Trophoblast cell (in vitro differentiated cells and primary cell): ENCODE measurements around the gene CPM.
A peak's percentile ranks its signal among the peaks of the same experiment; 100 is the strongest.

Experiments used
- DNase-seq, 2 donors: peaks; one replicate each; pipeline ENCODE4 v3.0.0-alpha.2; 2016
- H2AFZ ChIP-seq: 2 replicates; pipeline ENCODE4 v1.6.1; 2013; ENCODE audit warnings: low read length, moderate library complexity, mild to moderate bottlenecking; ENCODE audit not compliant: insufficient read depth, poor library complexity
- H2AK5ac ChIP-seq: 2 replicates; pipeline ENCODE4 v1.6.1; 2013; ENCODE audit warnings: mild to moderate bottlenecking, low read length
- H2BK120ac ChIP-seq: 2 replicates; pipeline ENCODE4 v1.6.1; 2013; ENCODE audit warnings: low read length, mild to moderate bottlenecking, moderate library complexity; ENCODE audit not compliant: insufficient read depth, poor library complexity
- H2BK12ac ChIP-seq: 2 replicates; pipeline ENCODE4 v1.6.1; 2013; ENCODE audit warnings: mild to moderate bottlenecking, low read length, moderate library complexity
- H2BK5ac ChIP-seq: 2 replicates; pipeline ENCODE4 v1.6.1; 2013; ENCODE audit warnings: low read length, low read depth, moderate library complexity, mild to moderate bottlenecking; ENCODE audit not compliant: poor library complexity
- H3K14ac ChIP-seq: 2 replicates; pipeline ENCODE4 v1.6.1; 2013; ENCODE audit warnings: mild to moderate bottlenecking, low read length
- H3K18ac ChIP-seq: 2 replicates; pipeline ENCODE4 v1.6.1; 2013; ENCODE audit warnings: mild to moderate bottlenecking, low read length
- H3K23ac ChIP-seq: 2 replicates; pipeline ENCODE4 v1.6.1; 2013; ENCODE audit warnings: low read length
- H3K27ac ChIP-seq: 2 replicates; pipeline ENCODE4 v1.5.1; 2013; ENCODE audit warnings: low read depth, mild to moderate bottlenecking, inconsistent platforms, low read length, moderate library complexity
- H3K27me3 ChIP-seq: 2 replicates; pipeline ENCODE4 v1.6.1; 2013; ENCODE audit warnings: inconsistent platforms, mild to moderate bottlenecking, low read length, moderate library complexity; ENCODE audit not compliant: insufficient read depth
- H3K36me3 ChIP-seq, 2 experiments: 1 replicate in 1 of 2; 2 replicates in 1 of 2; pipeline ENCODE4 v1.6.1; 2013; ENCODE audit warnings: low read length in 2 of 2, mild to moderate bottlenecking in 2 of 2, moderate library complexity in 1 of 2; ENCODE audit not compliant: insufficient read depth in 2 of 2, control insufficient read depth in 1 of 2
- H3K4ac ChIP-seq: 2 replicates; pipeline ENCODE4 v1.6.1; 2013; ENCODE audit warnings: low read depth, mild to moderate bottlenecking, low read length, moderate library complexity
- H3K4me1 ChIP-seq, 2 experiments: 1 replicate in 1 of 2; 2 replicates in 1 of 2; pipeline ENCODE4 v1.6.1; 2013; ENCODE audit warnings: low read length in 2 of 2, mild to moderate bottlenecking in 2 of 2, moderate library complexity in 1 of 2; ENCODE audit not compliant: insufficient read depth in 2 of 2, control insufficient read depth in 1 of 2
- H3K4me2 ChIP-seq: 2 replicates; pipeline ENCODE4 v1.6.1; 2013; ENCODE audit warnings: inconsistent platforms, mild to moderate bottlenecking, low read length, moderate library complexity
- H3K4me3 ChIP-seq: 2 replicates; pipeline ENCODE4 v1.5.1; 2013; ENCODE audit warnings: mild to moderate bottlenecking, low read depth, low read length, inconsistent platforms
- H3K79me1 ChIP-seq: one replicate; pipeline ENCODE4 v1.6.1; 2013; ENCODE audit warnings: low read length
- H3K79me2 ChIP-seq: 2 replicates; pipeline ENCODE4 v1.6.1; 2013; ENCODE audit warnings: low read length, mild to moderate bottlenecking; ENCODE audit not compliant: control insufficient read depth, insufficient read depth, poor library complexity
- H3K9ac ChIP-seq: 2 replicates; pipeline ENCODE4 v1.6.1; 2013; ENCODE audit warnings: mild to moderate bottlenecking, low read length
- H3K9me3 ChIP-seq: 2 replicates; pipeline ENCODE4 v1.6.1; 2013; ENCODE audit warnings: low read depth, mild to moderate bottlenecking, control low read depth, inconsistent platforms, low read length; ENCODE audit not compliant: insufficient read depth
- H4K12ac ChIP-seq: 2 replicates; pipeline ENCODE4 v1.6.1; 2013; ENCODE audit warnings: low read depth, mild to moderate bottlenecking, low read length, moderate library complexity
- H4K8ac ChIP-seq: 2 replicates; pipeline ENCODE4 v1.6.1; 2013; ENCODE audit warnings: low read depth, mild to moderate bottlenecking, low read length, moderate library complexity
- H4K91ac ChIP-seq: one replicate; pipeline ENCODE4 v1.6.1; 2013; ENCODE audit warnings: low read depth, mild to moderate bottlenecking, low read length, moderate library complexity
- WGBS: extraction: QIAGEN DNeasy Blood & Tissue Kit; methylation state at CpG from one replicate; pipeline ENCODE4 v1.1.7; 2013; ENCODE audit warnings: missing lambda C conversion rate; ENCODE audit not compliant: insufficient read length, insufficient coverage; ENCODE audit errors: extremely low coverage; 5-methylcytosine and 5-hydroxymethylcytosine counted together

CPM gene

DNA sequence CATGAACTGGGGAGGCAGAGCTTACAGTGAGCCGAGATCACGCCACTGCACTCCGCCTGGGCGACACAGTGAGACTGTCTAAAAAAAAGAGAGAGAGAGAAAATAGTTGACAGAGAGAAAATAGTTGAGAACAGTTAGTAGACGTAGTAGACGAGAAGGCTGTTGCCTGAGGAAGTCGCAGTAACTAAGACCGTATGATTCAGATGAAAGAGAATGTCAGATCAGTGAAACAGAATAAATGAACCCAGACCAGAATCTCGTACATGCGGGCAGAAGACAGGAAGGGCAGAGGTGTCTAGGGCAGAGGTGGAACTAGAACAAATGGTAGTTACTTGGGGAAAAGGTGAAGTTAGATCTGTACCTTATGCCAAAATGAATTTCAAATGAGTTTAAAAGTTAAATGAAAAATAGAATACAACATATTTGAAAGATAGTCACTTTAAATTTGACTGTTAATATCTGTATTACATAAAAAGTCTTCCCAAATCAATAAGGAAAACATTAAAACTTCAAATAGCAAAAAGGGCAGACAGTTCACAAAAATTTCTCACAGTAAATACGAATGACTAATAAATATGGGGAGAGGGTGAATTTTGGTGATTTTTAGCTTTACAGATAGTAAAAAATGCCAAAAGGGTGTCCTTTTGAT lies 107.3 kb downstream of the CPM start:
- no peak overlapping the region for H3K14ac ChIP-seq
- H3K9ac ChIP-seq: no peak overlapping the region
- H4K12ac ChIP-seq: no peak overlapping the region
- H3K79me1 ChIP-seq: no peaks in the 10 kb centered on the region
- H3K4me1 ChIP-seq: no peaks in the 10 kb centered on the region
- H2BK5ac ChIP-seq: no peak overlapping the region
- H4K8ac ChIP-seq: no peak overlapping the region
- peak; percentile 82 to 91 for DNase-seq
- no peak overlapping the region for H3K27ac ChIP-seq
- no peak overlapping the region for H2AK5ac ChIP-seq
- no peaks in the 10 kb centered on the region for H3K79me2 ChIP-seq
- H2BK120ac ChIP-seq: no peak overlapping the region
- WGBS: no CpG with 5 or more reads among the region's 11 CpGs
- no peak overlapping the region for H3K4me2 ChIP-seq
- H2AFZ ChIP-seq: no peak overlapping the region
- H3K9me3 ChIP-seq: no peaks in the 10 kb centered on the region
- H4K91ac ChIP-seq: no peak overlapping the region
- no peak overlapping the region for H3K23ac ChIP-seq
- no peak overlapping the region for H3K18ac ChIP-seq
- H2BK12ac ChIP-seq: no peak overlapping the region
- no peaks in the 10 kb centered on the region for H3K27me3 ChIP-seq
- H3K4ac ChIP-seq: no peak overlapping the region
- peaks cover 38 to 43% of the 10 kb centered on the region in 2 experiments for H3K36me3 ChIP-seq
- no peak overlapping the region for H3K4me3 ChIP-seq

DNA sequence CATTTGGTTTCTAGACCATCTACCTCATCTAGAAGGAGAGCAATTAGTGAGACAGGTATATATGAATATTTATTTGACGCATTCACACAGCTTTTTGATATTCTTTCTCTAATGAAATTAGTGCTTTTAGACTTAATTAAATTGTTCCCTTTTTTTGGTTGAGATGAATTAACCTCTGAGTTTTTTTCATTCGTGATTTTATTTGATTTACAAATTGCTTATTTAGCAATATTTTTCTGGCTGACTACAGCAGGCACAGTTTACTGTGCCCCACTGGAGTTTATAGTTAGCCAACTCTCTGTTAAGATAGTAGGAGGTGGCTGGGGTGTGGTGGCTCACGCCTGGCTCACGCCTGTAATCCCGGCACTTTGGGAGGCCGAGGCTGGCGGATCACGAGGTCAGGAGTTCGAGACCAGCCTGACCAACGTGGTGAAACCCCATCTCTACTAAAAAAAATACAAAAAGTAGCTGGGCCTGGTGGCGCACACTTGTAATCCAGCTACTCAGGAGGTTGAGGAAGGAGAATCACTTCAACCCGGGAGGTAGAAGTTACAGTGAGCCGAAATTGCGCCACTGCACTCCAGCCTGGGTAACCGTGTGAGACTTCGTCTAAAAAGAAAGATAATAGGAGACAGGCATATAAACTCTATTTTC lies 108.2 kb downstream of the CPM start:
- Histone ChIP-seq H3K4me2 (no peak overlapping the region), H2AK5ac (no peak overlapping the region), H3K18ac (no peak overlapping the region), H4K91ac (no peak overlapping the region), H2BK5ac (no peak overlapping the region), H3K27ac (no peak overlapping the region), H3K4ac (no peak overlapping the region), H3K9ac (no peak overlapping the region), H3K14ac (no peak overlapping the region), H3K36me3 (peaks cover 38 to 43% of the 10 kb centered on the region in 2 experiments), H2AFZ (no peak overlapping the region), H2BK120ac (no peak overlapping the region), H3K27me3 (no peaks in the 10 kb centered on the region), H3K4me3 (no peak overlapping the region), H3K79me1 (no peaks in the 10 kb centered on the region), H3K9me3 (no peaks in the 10 kb centered on the region), H3K23ac (no peak overlapping the region), H3K79me2 (no peaks in the 10 kb centered on the region), H4K8ac (peak overlapping the region; percentile 47), H2BK12ac (no peak overlapping the region), H4K12ac (no peak overlapping the region), H3K4me1 (no peaks in the 10 kb centered on the region)
- WGBS: no CpG with 5 or more reads among the region's 16 CpGs
- DNase-seq: no peak

DNA sequence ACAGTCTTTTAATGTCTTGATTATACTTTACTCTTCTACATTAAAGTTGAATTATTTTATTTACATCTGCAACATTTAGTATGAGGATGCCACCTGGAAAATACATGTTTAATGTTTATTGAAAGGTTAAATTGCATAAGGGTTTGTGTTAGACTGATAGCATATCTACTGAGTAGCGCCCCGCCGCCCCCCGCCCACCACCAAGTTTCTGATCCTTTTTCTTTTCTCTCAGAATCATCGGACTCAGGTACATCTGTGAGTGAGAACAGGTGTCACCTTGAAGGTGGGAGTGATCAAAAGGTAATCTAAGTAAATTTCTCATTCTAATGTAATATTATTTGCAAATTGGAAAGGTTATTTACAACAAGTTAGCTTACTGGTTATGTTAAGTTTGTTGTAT lies 108.8 kb downstream of the CPM start:
- no peak overlapping the region for H3K23ac ChIP-seq
- no peak overlapping the region for H2BK5ac ChIP-seq
- DNase-seq: no peak
- H3K4ac ChIP-seq: no peak overlapping the region
- H2AK5ac ChIP-seq: no peak overlapping the region
- H3K18ac ChIP-seq: no peak overlapping the region
- no peaks in the 10 kb centered on the region for H3K27me3 ChIP-seq
- no peak overlapping the region for H4K91ac ChIP-seq
- H2AFZ ChIP-seq: no peak overlapping the region
- H3K4me1 ChIP-seq: no peaks in the 10 kb centered on the region
- no peak overlapping the region for H3K14ac ChIP-seq
- H3K9ac ChIP-seq: no peak overlapping the region
- no peaks in the 10 kb centered on the region for H3K79me1 ChIP-seq
- no peak overlapping the region for H3K4me2 ChIP-seq
- WGBS: no CpG with 5 or more reads among the region's 5 CpGs
- H3K79me2 ChIP-seq: no peaks in the 10 kb centered on the region
- H2BK120ac ChIP-seq: no peak overlapping the region
- no peak overlapping the region for H4K8ac ChIP-seq
- H2BK12ac ChIP-seq: no peak overlapping the region
- no peak overlapping the region for H4K12ac ChIP-seq
- no peak overlapping the region for H3K27ac ChIP-seq
- no peak overlapping the region for H3K4me3 ChIP-seq
- H3K36me3 ChIP-seq: peaks cover 39 to 43% of the 10 kb centered on the region in 2 experiments
- no peaks in the 10 kb centered on the region for H3K9me3 ChIP-seq

DNA sequence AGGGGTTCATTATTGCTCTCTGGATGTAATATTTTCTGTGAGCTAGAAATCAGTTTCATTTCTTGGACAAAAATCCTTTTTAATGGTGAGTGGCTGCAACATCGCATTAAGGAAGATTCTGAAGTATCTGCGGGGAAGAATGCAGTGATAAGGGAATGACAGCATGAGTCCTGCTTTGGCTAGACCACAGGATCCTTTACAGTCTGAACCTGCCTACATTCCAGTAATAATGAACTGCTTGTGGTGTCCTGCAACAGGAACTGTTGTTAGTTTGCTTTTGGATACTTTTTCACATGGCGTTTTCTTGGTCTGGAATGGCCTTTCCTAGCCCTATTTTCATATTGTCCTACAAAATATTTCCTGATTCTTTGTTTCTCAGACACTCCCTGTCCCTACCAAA lies 109.3 kb downstream of the CPM start:
- H2BK12ac ChIP-seq: no peak overlapping the region
- peak; percentile 74 to 89 for DNase-seq
- H3K27ac ChIP-seq: no peak overlapping the region
- no peak overlapping the region for H4K8ac ChIP-seq
- H2AK5ac ChIP-seq: no peak overlapping the region
- no peak overlapping the region for H3K4ac ChIP-seq
- H3K9me3 ChIP-seq: no peaks in the 10 kb centered on the region
- no peak overlapping the region for H3K14ac ChIP-seq
- no peak overlapping the region for H2AFZ ChIP-seq
- H3K9ac ChIP-seq: no peak overlapping the region
- WGBS: no CpG with 5 or more reads among the region's 3 CpGs
- H3K4me3 ChIP-seq: no peak overlapping the region
- no peak overlapping the region for H2BK5ac ChIP-seq
- no peak overlapping the region for H3K23ac ChIP-seq
- no peak overlapping the region for H3K4me2 ChIP-seq
- H3K4me1 ChIP-seq: no peaks in the 10 kb centered on the region
- no peak overlapping the region for H4K12ac ChIP-seq
- H2BK120ac ChIP-seq: no peak overlapping the region
- no peaks in the 10 kb centered on the region for H3K79me1 ChIP-seq
- H4K91ac ChIP-seq: no peak overlapping the region
- no peak overlapping the region for H3K18ac ChIP-seq
- H3K36me3 ChIP-seq: peaks cover 39 to 45% of the 10 kb centered on the region in 2 experiments
- no peaks in the 10 kb centered on the region for H3K27me3 ChIP-seq
- H3K79me2 ChIP-seq: no peaks in the 10 kb centered on the region
